Panc1 (cell line): ENCODE measurements around the gene TP73. TPM values are rescaled to one million over a fixed set of nuclear protein-coding genes. Genes with fewer than 3 reads are reported as not detected.

Experiments used
- ATAC-seq: fragments of 200-7000 bp; cut with Tn5 transposase; 2 replicates; pipeline ENCODE4 v1.9.1; 2020; ENCODE audit warnings: mild to moderate bottlenecking, moderate library complexity
- BruUV-seq: library from RNA; stranded (reverse); fragments of 400-500 nt; replicated peaks from 2 replicates; lab custom pipeline; 2021; lab: Mats Ljungman, UMichigan
- CTCF ChIA-PET: fragments of 300-600 bp; sonication (Branson Sonifier 250); formaldehyde crosslinking; loops from one replicate; lab custom pipeline; 2022; ENCODE audit warnings: antibody characterized with exemption; lab: Charles Lee
- POLR2A ChIA-PET: fragments of 300-600 bp; sonication (Branson Sonifier 250); formaldehyde crosslinking; loops from one replicate; lab custom pipeline; 2022; ENCODE audit warnings: antibody characterized with exemption; lab: Charles Lee
- DNase-seq: peaks from one replicate; pipeline ENCODE4 v3.0.0-alpha.2; 2010; ENCODE audit warnings: low read depth, low spot score
- H3K27ac ChIP-seq: 2 replicates; pipeline ENCODE4 v1.5.1; 2011; ENCODE audit warnings: mild to moderate bottlenecking, low read length, inconsistent platforms
- H3K27me3 ChIP-seq: fragments of 200-500 bp; sonication (Bioruptor generic); 2 replicates; pipeline ENCODE4 v1.6.0; 2014; ENCODE audit warnings: low read length, inconsistent platforms; ENCODE audit not compliant: control insufficient read depth, insufficient read depth
- H3K36me3 ChIP-seq: fragments of 200-500 bp; sonication (Bioruptor generic); 2 replicates; pipeline ENCODE4 v1.5.1; 2014; ENCODE audit warnings: inconsistent platforms, mild to moderate bottlenecking, low read length, moderate library complexity; ENCODE audit not compliant: control insufficient read depth, insufficient read depth
- H3K4me1 ChIP-seq: 2 replicates; pipeline ENCODE4 v1.5.1; 2011; ENCODE audit warnings: inconsistent platforms, mild to moderate bottlenecking, low read length, moderate library complexity; ENCODE audit not compliant: control insufficient read depth, insufficient read depth
- H3K4me3 ChIP-seq, 2 experiments: 2 replicates each; pipeline ENCODE4 v1.5.1; 2011 to 2012; ENCODE audit warnings: low read depth in 2 of 2, low read length in 2 of 2, mild to moderate bottlenecking in 2 of 2, inconsistent platforms in 1 of 2, moderate library complexity in 1 of 2
- H3K9me3 ChIP-seq: fragments of 200-500 bp; sonication (Bioruptor generic); 2 replicates; pipeline ENCODE4 v1.5.1; 2014; ENCODE audit warnings: low read depth, mild to moderate bottlenecking, inconsistent platforms, low read length, moderate library complexity; ENCODE audit not compliant: control insufficient read depth, insufficient read depth
- CTCF ChIP-seq: fragments of 450-650 bp; IDR thresholded peaks from 2 replicates; pipeline ENCODE4 v1.5.1; 2017; ENCODE audit warnings: mild to moderate bottlenecking
- POLR2AphosphoS5 ChIP-seq: IDR thresholded peaks from 2 replicates; pipeline ENCODE4 v1.6.1; 2012; ENCODE audit warnings: mild to moderate bottlenecking, low read depth, low read length, moderate library complexity
- REST ChIP-seq, 2 experiments: IDR thresholded peaks; 2 replicates each; pipeline ENCODE4 v1.6.1; 2011 to 2012; ENCODE audit warnings: low read depth in 2 of 2, control low read depth in 1 of 2, low read length in 1 of 2, mild to moderate bottlenecking in 1 of 2, moderate library complexity in 1 of 2; ENCODE audit not compliant: insufficient read depth in 1 of 2
- SIN3A ChIP-seq: IDR thresholded peaks from 2 replicates; pipeline ENCODE4 v1.6.1; 2012; ENCODE audit warnings: low read depth, mild to moderate bottlenecking, low read length, moderate library complexity, borderline replicate concordance; ENCODE audit not compliant: insufficient read depth
- TCF7L2 ChIP-seq: IDR thresholded peaks from 2 replicates; pipeline ENCODE4 v1.6.1; 2011; ENCODE audit warnings: mild to moderate bottlenecking, low read depth, low read length, inconsistent platforms
- in situ Hi-C: cut with HindIII; loops from 2 replicates; pipeline ENCODE4 v1.10.0; 2016; ENCODE audit warnings: low sequenced_read_pairs, low pct_unique_long_range_greater_than_20kb
- intact Hi-C: fragments of 100-400 bp; cut with micrococcal nuclease; formaldehyde crosslinking; loops from one replicate; pipeline ENCODE4 v1.10.0; 2022; ENCODE audit not compliant: unreplicated experiment
- total RNA-seq: library from RNA; stranded (reverse); gene quantifications from one replicate; pipeline ENCODE4 v1.2.1, GENCODE V29; 2021; ENCODE audit not compliant: unreplicated experiment

TP73 gene
- total RNA-seq, 1 experiment from 2014 or later = 4.7 TPM

- no peak for ATAC-seq
- Histone ChIP-seq H3K27me3 (no peaks in the 10 kb centered on the region), H3K4me3 (no peak overlapping the region), H3K27ac (no peak overlapping the region), H3K36me3 (no peaks in the 10 kb centered on the region), H3K4me1 (no peaks in the 10 kb centered on the region), H3K9me3 (no peaks in the 10 kb centered on the region)
- in situ Hi-C loops (no loop called here), intact Hi-C loops (no loop called here)
- BruUV-seq = no TSS peak
- TF ChIP-seq TCF7L2 = no peak
- ChIA-PET CTCF (interaction anchor here (0.5 kb wide), 1 partner anchor 22 kb away, joined by 6 read pairs; no protein-coding TSS in a partner anchor), POLR2A (no interaction called here)
- DNase-seq = no peak
Observed at GRCh38 chr1:3753656-3754454, 101.5 kb downstream of the TP73 start.

- TF ChIP-seq CTCF (no peak), TCF7L2 (no peak), REST (IDR thresholded peaks at IDR 0.05; ENCODE audit: insufficient read depth in 1 of 2, low read depth in 2 of 2, low read length in 1 of 2) (no peak), SIN3A (no peak), POLR2AphosphoS5 (no peak)
- 0 out of 2 replicates have a peak, but pooled peaks cover 3% of the 10 kb centered on the region for H3K27me3 ChIP-seq
- BruUV-seq = no TSS peak
- H3K4me3 ChIP-seq = no peak overlapping the region
- no peaks in the 10 kb centered on the region for H3K36me3 ChIP-seq
- in situ Hi-C loops = no loop called here
- H3K4me1 ChIP-seq = no peaks in the 10 kb centered on the region
- ATAC-seq (no peak), DNase-seq (no peak)
- ChIA-PET CTCF (no interaction called here), POLR2A (no interaction called here)
- no peak overlapping the region for H3K27ac ChIP-seq
- intact Hi-C loops = no loop called here
- H3K9me3 ChIP-seq = no peaks in the 10 kb centered on the region
Observed at GRCh38 chr1:3756394-3756793, 104.1 kb downstream of the TP73 start.

- Histone ChIP-seq H3K9me3 (no peaks in the 10 kb centered on the region), H3K27ac (no peak overlapping the region), H3K27me3 (0 out of 2 replicates have a peak, but pooled peaks cover 3% of the 10 kb centered on the region), H3K4me1 (no peaks in the 10 kb centered on the region), H3K36me3 (no peaks in the 10 kb centered on the region), H3K4me3 (no peak overlapping the region)
- ATAC-seq (no peak), DNase-seq (no peak)
- ChIA-PET CTCF (interaction anchor here (0.6 kb wide), 1 partner anchor 20 kb away, joined by 3 read pairs; no protein-coding TSS in a partner anchor), POLR2A (no interaction called here)
- BruUV-seq = no TSS peak
- intact Hi-C loops (no loop called here), in situ Hi-C loops (no loop called here)
- no peak for TF ChIP-seq REST (IDR thresholded peaks at IDR 0.05; ENCODE audit: insufficient read depth in 1 of 2, low read depth in 2 of 2, low read length in 1 of 2)
- TF ChIP-seq CTCF = no peak
- no peak for TF ChIP-seq POLR2AphosphoS5
- no peak for TF ChIP-seq TCF7L2
- no peak for TF ChIP-seq SIN3A
Observed at GRCh38 chr1:3759164-3759563, 106.8 kb downstream of the TP73 start.
